Mesendoderm (in vitro differentiated cells): Measurements from ENCODE around the gene ACBD4.

Experiments used
- DNase-seq: peaks from one replicate; pipeline ENCODE4 v3.0.0; 2013
- H2AK5ac ChIP-seq: 2 replicates; pipeline ENCODE4 v1.6.1; 2013; ENCODE audit warnings: low read length, inconsistent platforms
- H2BK120ac ChIP-seq: 2 replicates; pipeline ENCODE4 v1.6.1; 2013; ENCODE audit warnings: low read depth, mild to moderate bottlenecking, low read length, moderate library complexity, mixed read lengths
- H2BK15ac ChIP-seq: replicated peaks from 2 replicates; pipeline ENCODE4 v1.6.1; 2013; ENCODE audit warnings: low read depth, mild to moderate bottlenecking, moderate library complexity
- H2BK5ac ChIP-seq: 2 replicates; pipeline ENCODE4 v1.6.1; 2013; ENCODE audit warnings: low read length, inconsistent platforms
- H3K18ac ChIP-seq: 2 replicates; pipeline ENCODE4 v1.6.1; 2013; ENCODE audit warnings: mild to moderate bottlenecking, low read length, mixed read lengths
- H3K23ac ChIP-seq: one replicate; pipeline ENCODE4 v1.6.1; 2013; ENCODE audit warnings: low read length
- H3K27ac ChIP-seq: 2 replicates; pipeline ENCODE4 v1.5.1; 2013; ENCODE audit warnings: low read depth, mild to moderate bottlenecking, inconsistent platforms, low read length, moderate library complexity
- H3K27me3 ChIP-seq: 2 replicates; pipeline ENCODE4 v1.6.1; 2013; ENCODE audit warnings: low read length, control low read depth, mild to moderate bottlenecking, inconsistent platforms; ENCODE audit not compliant: insufficient read depth, poor library complexity
- H3K36me3 ChIP-seq: 2 replicates; pipeline ENCODE4 v1.6.1; 2013; ENCODE audit warnings: low read length, inconsistent platforms; ENCODE audit not compliant: control insufficient read depth, insufficient read depth
- H3K4ac ChIP-seq: one replicate; pipeline ENCODE4 v1.6.1; 2013; ENCODE audit warnings: low read depth, mild to moderate bottlenecking, low read length, moderate library complexity
- H3K4me1 ChIP-seq: 2 replicates; pipeline ENCODE4 v1.6.1; 2013; ENCODE audit warnings: low read depth, low read length, inconsistent platforms; ENCODE audit not compliant: control insufficient read depth
- H3K4me2 ChIP-seq: 2 replicates; pipeline ENCODE4 v1.6.1; 2013; ENCODE audit warnings: low read length
- H3K4me3 ChIP-seq: 2 replicates; pipeline ENCODE4 v1.5.1; 2013; ENCODE audit warnings: mild to moderate bottlenecking, low read length
- H3K56ac ChIP-seq: one replicate; pipeline ENCODE4 v1.6.1; 2013; ENCODE audit warnings: low read length
- H3K79me1 ChIP-seq: 2 replicates; pipeline ENCODE4 v1.6.1; 2013; ENCODE audit warnings: low read length, inconsistent platforms
- H3K79me2 ChIP-seq: 2 replicates; pipeline ENCODE4 v1.6.1; 2013; ENCODE audit warnings: mild to moderate bottlenecking, low read length; ENCODE audit not compliant: control insufficient read depth, insufficient read depth
- H3K9ac ChIP-seq: 2 replicates; pipeline ENCODE4 v1.6.1; 2013; ENCODE audit warnings: low read length, inconsistent platforms
- H4K5ac ChIP-seq: one replicate; pipeline ENCODE4 v1.6.1; 2013; ENCODE audit warnings: low read length
- H4K8ac ChIP-seq: one replicate; pipeline ENCODE4 v1.6.1; 2013; ENCODE audit warnings: low read depth, mild to moderate bottlenecking, control low read depth, low read length, moderate library complexity
- WGBS: extraction: QIAGEN DNeasy Blood & Tissue Kit; methylation state at CpG from one replicate; pipeline ENCODE4 v1.1.7; 2013; ENCODE audit warnings: low lambda C conversion rate, missing lambda C conversion rate; ENCODE audit not compliant: insufficient coverage; ENCODE audit errors: extremely low coverage; 5-methylcytosine and 5-hydroxymethylcytosine counted together

The ACBD4 gene

GRCh38 chr17:45175759-45176115 lies 40.2 kb downstream of the ACBD4 start:
- no peak overlapping the region for H2BK5ac ChIP-seq
- H3K4ac ChIP-seq: no peak overlapping the region
- no CpG with 5 or more reads among the region's 3 CpGs for WGBS
- H3K27ac ChIP-seq: no peak overlapping the region
- no peak overlapping the region for H2BK15ac ChIP-seq
- H3K36me3 ChIP-seq: no peaks in the 10 kb centered on the region
- peaks cover 14% of the 10 kb centered on the region for H3K4me1 ChIP-seq
- H3K4me2 ChIP-seq: no peak overlapping the region
- no peak overlapping the region for H3K18ac ChIP-seq
- H4K8ac ChIP-seq: no peak overlapping the region
- H3K4me3 ChIP-seq: no peak overlapping the region
- no peak overlapping the region for H3K9ac ChIP-seq
- no peak for DNase-seq
- H3K27me3 ChIP-seq: no peaks in the 10 kb centered on the region
- H3K56ac ChIP-seq: peak overlapping the region; percentile 31
- no peak overlapping the region for H2BK120ac ChIP-seq
- no peak overlapping the region for H2AK5ac ChIP-seq
- no peak overlapping the region for H3K23ac ChIP-seq
- H3K79me1 ChIP-seq: no peaks in the 10 kb centered on the region
- H3K79me2 ChIP-seq: no peaks in the 10 kb centered on the region
- no peak overlapping the region for H4K5ac ChIP-seq

GRCh38 chr17:45177563-45177962 lies 42.1 kb downstream of the ACBD4 start:
- H2BK15ac ChIP-seq: no peak overlapping the region
- H3K4me1 ChIP-seq: peaks cover 4% of the 10 kb centered on the region
- WGBS: no CpG with 5 or more reads among the region's 7 CpGs
- H4K8ac ChIP-seq: no peak overlapping the region
- no peak overlapping the region for H2AK5ac ChIP-seq
- H2BK5ac ChIP-seq: no peak overlapping the region
- DNase-seq: no peak
- no peak overlapping the region for H4K5ac ChIP-seq
- no peak overlapping the region for H3K4me2 ChIP-seq
- no peaks in the 10 kb centered on the region for H3K79me1 ChIP-seq
- H3K27me3 ChIP-seq: no peaks in the 10 kb centered on the region
- H3K36me3 ChIP-seq: no peaks in the 10 kb centered on the region
- H3K4me3 ChIP-seq: no peak overlapping the region
- H3K4ac ChIP-seq: no peak overlapping the region
- H3K18ac ChIP-seq: no peak overlapping the region
- no peaks in the 10 kb centered on the region for H3K79me2 ChIP-seq
- no peak overlapping the region for H3K27ac ChIP-seq
- H3K9ac ChIP-seq: no peak overlapping the region
- H3K56ac ChIP-seq: no peak overlapping the region
- no peak overlapping the region for H3K23ac ChIP-seq
- no peak overlapping the region for H2BK120ac ChIP-seq

- no peak overlapping the region for H3K56ac ChIP-seq
- no peak overlapping the region for H2AK5ac ChIP-seq
- no peak overlapping the region for H2BK15ac ChIP-seq
- no peak overlapping the region for H3K18ac ChIP-seq
- H3K4ac ChIP-seq: no peak overlapping the region
- H4K8ac ChIP-seq: no peak overlapping the region
- no peak overlapping the region for H3K4me2 ChIP-seq
- no peak for DNase-seq
- no peaks in the 10 kb centered on the region for H3K79me2 ChIP-seq
- H3K79me1 ChIP-seq: no peaks in the 10 kb centered on the region
- H3K9ac ChIP-seq: no peak overlapping the region
- H2BK120ac ChIP-seq: no peak overlapping the region
- H3K27me3 ChIP-seq: no peaks in the 10 kb centered on the region
- H3K4me3 ChIP-seq: no peak overlapping the region
- no peak overlapping the region for H2BK5ac ChIP-seq
- no peaks in the 10 kb centered on the region for H3K4me1 ChIP-seq
- WGBS: no CpG with 5 or more reads among the region's 5 CpGs
- no peak overlapping the region for H4K5ac ChIP-seq
- no peaks in the 10 kb centered on the region for H3K36me3 ChIP-seq
- no peak overlapping the region for H3K23ac ChIP-seq
- no peak overlapping the region for H3K27ac ChIP-seq
These were observed 48.7 kb downstream of the ACBD4 start for GRCh38 chr17:45184144-45184543.

- H3K4me1 ChIP-seq: no peaks in the 10 kb centered on the region
- no peak overlapping the region for H2AK5ac ChIP-seq
- DNase-seq: no peak
- H2BK5ac ChIP-seq: no peak overlapping the region
- no peak overlapping the region for H3K9ac ChIP-seq
- H4K8ac ChIP-seq: no peak overlapping the region
- no peak overlapping the region for H2BK120ac ChIP-seq
- no peak overlapping the region for H3K4ac ChIP-seq
- H4K5ac ChIP-seq: no peak overlapping the region
- no peaks in the 10 kb centered on the region for H3K36me3 ChIP-seq
- no peak overlapping the region for H3K4me3 ChIP-seq
- no peak overlapping the region for H3K23ac ChIP-seq
- no peaks in the 10 kb centered on the region for H3K79me2 ChIP-seq
- no peaks in the 10 kb centered on the region for H3K27me3 ChIP-seq
- H2BK15ac ChIP-seq: no peak overlapping the region
- no peak overlapping the region for H3K18ac ChIP-seq
- no peaks in the 10 kb centered on the region for H3K79me1 ChIP-seq
- WGBS: no CpG with 5 or more reads among the region's 7 CpGs
- H3K27ac ChIP-seq: no peak overlapping the region
- no peak overlapping the region for H3K56ac ChIP-seq
- no peak overlapping the region for H3K4me2 ChIP-seq
These were observed 51.4 kb downstream of the ACBD4 start for GRCh38 chr17:45186801-45187354.

- no peak overlapping the region for H2BK5ac ChIP-seq
- no CpG with 5 or more reads among the region's 2 CpGs for WGBS
- no peak overlapping the region for H3K56ac ChIP-seq
- no peak overlapping the region for H2BK120ac ChIP-seq
- no peaks in the 10 kb centered on the region for H3K4me1 ChIP-seq
- no peaks in the 10 kb centered on the region for H3K36me3 ChIP-seq
- H4K8ac ChIP-seq: no peak overlapping the region
- H2BK15ac ChIP-seq: no peak overlapping the region
- DNase-seq: no peak
- no peak overlapping the region for H3K9ac ChIP-seq
- H3K27me3 ChIP-seq: no peaks in the 10 kb centered on the region
- H2AK5ac ChIP-seq: no peak overlapping the region
- no peak overlapping the region for H3K18ac ChIP-seq
- no peak overlapping the region for H3K4me2 ChIP-seq
- H3K79me1 ChIP-seq: no peaks in the 10 kb centered on the region
- H3K4ac ChIP-seq: no peak overlapping the region
- no peak overlapping the region for H3K27ac ChIP-seq
- no peaks in the 10 kb centered on the region for H3K79me2 ChIP-seq
- no peak overlapping the region for H3K4me3 ChIP-seq
- no peak overlapping the region for H4K5ac ChIP-seq
- no peak overlapping the region for H3K23ac ChIP-seq
These were observed 53.5 kb downstream of the ACBD4 start for GRCh38 chr17:45189009-45189408.

- Histone ChIP-seq H3K4ac (no peak overlapping the region), H3K4me2 (no peak overlapping the region), H4K5ac (no peak overlapping the region), H3K79me1 (no peaks in the 10 kb centered on the region), H2BK15ac (no peak overlapping the region), H2AK5ac (no peak overlapping the region), H3K4me1 (no peaks in the 10 kb centered on the region), H2BK5ac (no peak overlapping the region), H4K8ac (no peak overlapping the region), H3K23ac (no peak overlapping the region), H3K4me3 (no peak overlapping the region), H3K9ac (no peak overlapping the region), H3K27me3 (no peaks in the 10 kb centered on the region), H3K18ac (no peak overlapping the region), H3K27ac (no peak overlapping the region), H2BK120ac (no peak overlapping the region), H3K36me3 (no peaks in the 10 kb centered on the region), H3K79me2 (no peaks in the 10 kb centered on the region), H3K56ac (no peak overlapping the region)
- DNase-seq: no peak
- WGBS: no CpG with 5 or more reads among the region's 11 CpGs
These were observed 55.2 kb downstream of the ACBD4 start for GRCh38 chr17:45190503-45191255.
